NCI-H526 treated with DMSO at 0.1 percent for 48 hours (cell line): ENCODE measurements around the gene RCOR2.
"Not testable (repeated sequence)": the region's sequence is repeated elsewhere in the genome, so short reads cannot be mapped to it uniquely, and the experiment has no call there.

ENCODE experiments used
- DNase-seq: peaks from one replicate; lab custom pipeline; 2025; lab: John Stamatoyannopoulos, UW

Gene RCOR2

GRCh38 chr11:63879598-63880402 is 37.2 kb downstream of the RCOR2 start:
- DNase-seq = no peak

GRCh38 chr11:63877658-63878241 is 39.2 kb downstream of the RCOR2 start:
- no peak for DNase-seq

GRCh38 chr11:63876616-63877015 is 40.3 kb downstream of the RCOR2 start:
- no peak for DNase-seq

GRCh38 chr11:63875506-63876065 is 41.4 kb downstream of the RCOR2 start:
- DNase-seq = no peak

GRCh38 chr11:63874511-63874910 is 42.5 kb downstream of the RCOR2 start:
- no peak for DNase-seq

GRCh38 chr11:63873311-63873710 is 43.7 kb downstream of the RCOR2 start:
- no peak for DNase-seq

- DNase-seq = no peak
Measured at GRCh38 chr11:63872800-63873197, 44.2 kb downstream of the RCOR2 start.

- DNase-seq = no peak
Measured at GRCh38 chr11:63871962-63872799, 44.8 kb downstream of the RCOR2 start.

- no peak for DNase-seq
Measured at GRCh38 chr11:63870351-63871140, 46.4 kb downstream of the RCOR2 start.

- DNase-seq = no peak
Measured at GRCh38 chr11:63869683-63870082, 47.3 kb downstream of the RCOR2 start.

- no peak for DNase-seq
Measured at GRCh38 chr11:63869171-63869591, 47.8 kb downstream of the RCOR2 start.

GRCh38 chr11:63868399-63869064 is 48.4 kb downstream of the RCOR2 start:
- no peak for DNase-seq

GRCh38 chr11:63867511-63867910 is 49.5 kb downstream of the RCOR2 start:
- DNase-seq = no peak

GRCh38 chr11:63866211-63866610 is 50.8 kb downstream of the RCOR2 start:
- DNase-seq = no peak

GRCh38 chr11:63863620-63864019 is 53.3 kb downstream of the RCOR2 start:
- not testable (repeated sequence) for DNase-seq

GRCh38 chr11:63862923-63863322 is 54.0 kb downstream of the RCOR2 start:
- DNase-seq = no peak
